Measurements from ENCODE around the gene EXD3.

The EXD3 gene

DNA sequence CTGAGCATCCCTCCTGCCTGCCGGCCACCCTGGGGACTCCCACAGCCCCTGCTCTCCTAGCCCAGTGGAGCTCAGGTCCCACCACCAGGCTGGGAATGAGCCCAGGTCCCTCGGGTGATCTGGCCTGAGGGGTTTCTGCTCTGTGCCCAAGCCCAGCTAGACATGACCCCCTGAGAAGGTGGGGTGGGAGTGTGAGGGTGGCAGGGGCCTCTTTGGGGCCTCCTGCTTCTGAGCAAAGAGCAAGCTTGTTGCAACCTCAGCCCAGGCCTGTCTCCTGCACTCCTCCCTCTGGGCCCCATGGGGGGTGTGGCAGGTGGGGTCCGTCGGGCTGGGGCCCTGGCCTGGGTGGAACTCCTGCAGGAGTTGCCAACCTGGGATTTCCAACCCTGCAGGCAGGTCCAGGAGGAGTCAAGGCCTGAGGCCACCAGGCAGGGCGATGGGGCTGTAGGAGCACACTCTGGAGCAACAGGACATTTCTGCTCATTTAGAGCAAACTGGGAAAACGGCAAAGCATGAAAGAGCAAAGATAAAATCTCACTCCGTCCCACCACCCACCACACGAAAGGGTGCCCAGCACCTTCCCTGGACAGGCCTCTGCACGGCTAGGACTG lies 109.5 kb downstream of the EXD3 start:
- no peak for DNase-seq

- DNase-seq = no peak
Measured at GRCh38 chr9:137312852-137313325, 110.1 kb downstream of the EXD3 start.

DNA sequence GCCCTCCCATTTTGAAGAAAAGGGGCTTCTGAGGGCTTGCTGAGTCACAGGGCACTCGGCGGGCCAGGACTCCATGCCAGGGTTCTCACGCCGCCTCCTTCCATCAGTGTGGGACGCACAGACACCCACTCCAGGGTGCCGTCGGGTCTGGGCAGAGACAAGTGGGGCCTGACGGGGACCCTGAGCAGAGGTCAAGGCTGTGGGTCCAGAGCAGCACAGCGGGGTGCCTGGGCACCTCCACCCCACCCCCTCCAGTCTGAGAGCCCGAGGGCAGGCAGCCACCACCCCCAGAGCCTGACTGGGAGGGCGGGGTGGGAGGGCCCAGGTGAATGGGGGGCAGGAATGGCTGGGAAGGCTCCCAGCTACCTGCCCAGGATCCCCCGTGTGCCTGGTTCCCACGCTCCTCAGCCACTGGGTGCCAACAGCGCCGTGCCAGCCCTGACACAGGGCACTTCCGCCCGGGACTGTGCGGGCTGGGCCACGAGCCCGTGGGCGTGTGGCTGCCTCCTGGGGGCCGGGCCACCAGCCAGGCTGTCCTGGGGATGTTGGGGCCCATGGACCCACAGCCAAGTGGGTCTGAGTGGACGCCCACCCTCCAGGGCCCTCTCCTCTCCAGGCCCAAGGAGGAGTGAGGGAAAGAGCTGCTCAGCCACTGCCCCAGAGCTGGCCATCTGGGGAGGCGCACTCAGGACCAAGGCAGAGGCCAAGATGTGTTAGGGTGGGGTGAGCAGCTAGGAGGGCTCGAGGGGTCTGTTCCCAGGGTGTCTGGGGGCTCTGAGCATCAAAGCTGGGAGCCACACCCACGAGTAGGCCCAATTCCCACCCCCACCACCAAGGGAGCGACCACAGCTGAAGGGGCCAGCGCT lies 110.7 kb downstream of the EXD3 start:
- peak; percentile 10 for DNase-seq

DNA sequence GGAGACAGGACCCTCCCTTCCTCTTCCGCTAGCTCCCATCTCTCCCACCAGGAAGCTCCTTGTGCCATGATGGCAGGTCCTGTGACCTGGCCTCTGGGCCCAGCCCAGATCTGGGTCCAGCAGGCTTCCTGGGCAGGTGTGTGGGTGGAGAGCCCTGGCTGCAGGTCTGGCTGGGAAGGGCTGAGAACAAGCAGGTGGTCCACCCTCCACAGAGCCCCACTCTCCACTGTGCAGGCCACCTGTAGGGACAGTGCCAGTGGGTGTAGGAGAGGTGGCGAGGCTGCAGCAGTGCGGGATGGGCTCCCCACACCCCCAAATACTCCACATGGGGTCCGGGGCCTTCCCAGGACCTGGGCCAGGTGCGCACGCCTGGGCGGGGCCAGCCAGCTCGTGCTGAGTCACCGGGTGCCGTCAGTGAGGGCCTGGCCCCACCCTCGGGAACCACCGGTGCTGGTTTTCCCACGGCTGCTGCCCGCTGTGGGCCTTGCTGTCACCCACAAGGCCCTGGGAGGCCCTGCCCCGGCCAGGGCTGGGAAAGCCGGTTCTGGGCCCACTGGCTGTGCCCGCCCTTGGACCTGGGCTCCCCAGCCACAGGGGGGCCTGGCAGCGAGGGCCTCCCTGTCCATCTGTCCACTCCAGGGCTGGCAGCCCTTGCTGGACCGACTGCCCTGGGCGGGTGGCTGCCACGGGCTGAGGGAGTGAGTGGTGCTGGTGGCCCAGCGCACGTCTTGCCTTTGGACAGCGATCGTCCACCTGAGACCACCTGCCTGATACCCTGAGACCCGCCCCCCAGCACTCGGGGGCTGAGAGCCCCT lies 111.6 kb downstream of the EXD3 start:
- DNase-seq = no peak

GRCh38 chr9:137310189-137311052 lies 112.5 kb downstream of the EXD3 start:
- DNase-seq = no peak

- no peak for DNase-seq
Measured at GRCh38 chr9:137309368-137310188, 113.4 kb downstream of the EXD3 start.

DNA sequence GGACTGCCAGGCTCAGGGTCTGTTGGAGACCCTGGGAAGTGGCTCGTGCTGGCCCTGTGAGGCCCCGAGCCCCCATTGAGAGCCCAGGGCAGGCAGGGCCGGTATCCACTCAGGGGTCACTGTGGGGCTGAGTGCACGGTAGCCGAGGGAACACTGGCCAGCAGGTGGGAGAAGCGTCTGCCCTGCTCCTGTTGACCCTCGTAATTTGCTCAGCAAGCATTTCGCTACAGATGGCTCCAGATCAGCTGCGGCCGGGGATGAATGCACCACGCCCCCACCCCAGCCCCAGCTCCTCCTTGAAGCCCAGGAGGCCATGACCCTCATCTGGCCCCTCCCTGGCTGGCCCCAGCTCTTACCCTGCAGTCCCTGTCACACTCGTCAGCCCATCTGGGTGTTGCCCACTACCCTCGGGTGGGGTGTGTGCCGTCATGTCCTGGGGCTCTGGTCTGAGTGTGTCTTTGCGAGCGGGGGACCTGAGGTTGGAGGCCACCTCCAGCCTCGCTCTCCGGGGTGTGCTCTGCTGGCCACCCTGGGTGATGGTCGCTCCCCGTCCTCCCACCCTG lies 114.8 kb downstream of the EXD3 start:
- DNase-seq = no peak

- peak; percentile 10 for DNase-seq
Measured at GRCh38 chr9:137307255-137308056, 115.5 kb downstream of the EXD3 start.

GRCh38 chr9:137306850-137307254 lies 116.1 kb downstream of the EXD3 start:
- no peak for DNase-seq

GRCh38 chr9:137306066-137306849 lies 116.7 kb downstream of the EXD3 start:
- DNase-seq = peak; percentile 11

GRCh38 chr9:137305798-137306065 lies 117.2 kb downstream of the EXD3 start:
- no peak for DNase-seq

DNA sequence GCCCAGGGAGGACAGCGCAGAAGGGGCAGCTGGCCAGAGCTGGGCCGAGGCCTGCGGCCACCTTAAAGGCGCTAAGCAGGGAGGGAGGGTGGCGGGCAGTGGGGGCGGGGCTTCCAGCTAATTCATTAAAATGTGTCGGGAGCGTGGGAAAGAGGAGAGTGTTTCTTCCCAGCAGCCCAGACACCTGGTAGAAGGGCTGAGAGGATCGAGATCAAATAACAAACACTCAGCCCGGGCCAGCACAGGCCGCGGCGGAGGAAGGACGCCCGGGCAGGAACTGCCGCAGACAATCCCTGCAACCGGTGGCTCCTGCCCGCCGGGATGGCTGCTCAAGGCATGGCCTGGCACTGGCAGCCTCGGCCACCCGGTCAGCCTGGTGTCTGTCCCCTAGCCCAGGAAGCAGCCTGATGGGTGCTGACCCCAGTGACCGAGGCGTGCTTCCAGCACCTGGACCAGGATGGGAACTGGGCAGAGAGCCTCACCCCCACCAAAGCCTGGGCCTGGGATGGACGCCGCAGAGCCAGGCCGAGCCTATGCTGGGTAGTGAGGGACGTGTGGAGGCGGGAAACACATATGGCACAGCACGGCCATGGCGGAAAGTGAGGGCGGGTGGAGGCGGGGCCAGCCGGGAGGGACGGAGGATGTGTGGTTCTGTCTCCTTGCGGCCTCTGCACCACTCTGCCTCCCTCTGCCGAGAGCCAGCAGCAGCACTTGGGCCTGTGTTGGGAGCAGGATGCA lies 117.7 kb downstream of the EXD3 start:
- DNase-seq = peak; percentile 62

DNA sequence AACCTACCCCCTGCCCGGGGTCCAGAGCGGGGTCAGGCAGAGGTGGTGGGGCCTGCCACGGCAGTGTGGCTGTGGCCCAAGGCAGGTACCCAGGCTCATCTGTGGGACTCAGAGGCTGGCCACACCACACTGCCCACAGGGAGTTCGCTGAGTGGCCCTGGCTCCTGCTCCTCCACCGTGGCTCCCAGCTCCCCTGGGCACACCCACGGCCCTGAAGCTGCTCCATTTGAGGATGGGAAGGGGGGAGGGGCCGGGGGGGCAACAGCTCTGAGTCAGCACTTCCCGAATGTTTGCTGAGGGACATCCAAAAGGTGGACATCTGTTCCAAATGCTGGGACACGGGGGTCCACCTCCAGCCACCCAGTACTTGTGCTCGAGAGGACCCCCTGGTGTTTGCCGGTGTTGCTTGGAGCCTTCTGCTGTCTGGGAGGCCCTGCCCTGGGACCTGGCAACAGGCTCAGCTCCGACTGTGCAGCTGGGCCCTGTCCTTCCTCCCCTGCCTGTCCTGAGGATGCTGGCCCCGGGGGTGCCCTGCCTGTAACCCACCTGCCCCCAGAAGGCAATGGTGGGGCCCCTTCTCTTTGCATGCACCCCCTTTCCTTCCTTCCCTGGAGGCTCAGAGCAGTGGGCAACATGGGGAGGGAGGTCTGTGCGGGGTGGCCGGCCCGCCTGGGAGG lies 118.4 kb downstream of the EXD3 start:
- DNase-seq = peak; percentile 15

- no peak for DNase-seq
Measured at GRCh38 chr9:137303893-137304382, 119.0 kb downstream of the EXD3 start.

- DNase-seq = peak; percentile 9
Measured at GRCh38 chr9:137303151-137303892, 119.6 kb downstream of the EXD3 start.

DNA sequence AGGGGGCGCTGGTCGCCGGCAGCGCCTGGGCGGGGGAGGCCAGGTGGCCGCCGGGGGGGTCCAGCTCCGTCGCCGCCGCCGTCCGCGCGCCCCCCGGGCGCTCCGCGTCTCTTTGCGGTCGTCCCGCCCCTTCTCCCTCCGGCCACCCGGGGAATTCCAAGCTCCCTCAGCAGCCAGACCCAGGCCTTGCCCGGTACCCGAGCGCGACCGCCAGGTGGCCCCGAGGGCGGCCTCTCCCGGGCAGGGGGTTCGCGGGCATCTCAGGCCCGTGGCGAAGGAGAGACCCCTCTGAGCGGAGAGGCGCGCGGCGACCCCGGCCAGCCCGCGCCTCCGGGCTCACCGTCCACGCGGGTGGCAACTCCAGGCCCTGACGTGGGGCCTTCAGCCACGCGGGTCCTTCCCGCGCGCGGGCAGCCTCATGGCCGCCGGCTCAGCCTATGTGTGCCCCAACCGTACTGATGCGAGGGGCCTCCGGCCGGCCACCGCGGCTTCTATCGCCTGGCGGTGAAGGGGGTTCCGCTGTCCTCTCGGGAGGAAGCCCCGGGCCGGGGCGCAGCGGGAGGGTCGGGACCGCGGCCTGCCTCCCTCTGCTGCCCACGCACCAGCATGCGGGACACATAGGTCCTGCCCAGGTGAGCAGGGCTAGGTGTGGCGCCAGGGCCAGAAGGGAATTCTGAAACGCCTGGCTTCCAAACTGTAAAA lies 120.4 kb downstream of the EXD3 start:
- DNase-seq = no peak

DNA sequence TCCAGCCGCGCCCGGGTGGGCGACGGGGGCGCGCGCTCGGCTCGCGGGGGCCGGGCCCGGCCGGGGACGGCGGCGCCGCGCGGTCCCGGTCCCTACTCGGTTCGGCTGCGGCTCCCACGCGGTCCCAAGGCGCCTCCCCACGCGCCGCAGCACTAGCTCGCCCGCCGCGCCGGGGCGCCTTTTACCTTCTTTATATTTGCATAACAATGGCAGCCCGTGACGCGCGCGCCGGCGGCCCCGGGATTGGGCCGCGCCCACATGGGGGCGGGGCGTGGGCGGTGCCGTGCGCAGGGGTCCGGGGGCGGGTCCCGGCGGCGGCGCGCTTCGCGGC lies 120.9 kb downstream of the EXD3 start, which contains the start of gene NRARP:
NRARP (minus strand) TSS at position 154 of the 331 bp plus-strand sequence. CDS start 343 bp downstream, outside the sequence.
- DNase-seq = peak; percentile 94

Data from activated naive CD4-positive, alpha-beta T cell treated with anti-CD3 and anti-CD28 coated beads, Interleukin-2, amount 50 U/mL, for 16 hours (primary cell).